HTR-8/SVneo (cell line): ENCODE results near the gene TSKU.

Experiments used
- DNase-seq: peaks from one replicate; pipeline ENCODE4 v3.0.0; 2011; ENCODE audit warnings: low spot score, mixed read lengths; ENCODE audit not compliant: insufficient read length
- FAIRE-seq: peaks from 2 replicates; lab custom pipeline; 2011; peaks lifted over from hg19 to GRCh38; lab: Jason Lieb, UNC

Gene TSKU

DNA sequence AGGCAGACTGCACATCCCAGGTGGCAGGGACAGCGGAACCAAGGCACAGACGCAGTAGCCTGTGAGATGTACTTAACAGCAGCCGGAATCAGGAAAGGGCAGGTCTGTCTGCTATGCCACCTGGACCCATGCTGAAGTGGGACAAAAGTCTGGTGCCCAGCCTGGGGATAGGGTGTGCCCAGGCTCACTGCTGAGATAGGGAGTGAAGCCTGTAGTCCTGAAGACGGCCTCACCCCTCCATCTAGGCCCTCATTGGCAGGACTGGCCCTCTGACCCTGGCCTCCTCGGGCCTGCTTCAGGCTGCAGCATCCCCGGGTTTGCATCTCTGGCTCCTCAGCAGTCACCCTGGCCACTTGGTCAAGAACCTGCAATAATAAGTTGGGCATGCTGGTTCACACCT lies 32.4 kb upstream of the TSKU start:
- FAIRE-seq: no peak
- no peak for DNase-seq

DNA sequence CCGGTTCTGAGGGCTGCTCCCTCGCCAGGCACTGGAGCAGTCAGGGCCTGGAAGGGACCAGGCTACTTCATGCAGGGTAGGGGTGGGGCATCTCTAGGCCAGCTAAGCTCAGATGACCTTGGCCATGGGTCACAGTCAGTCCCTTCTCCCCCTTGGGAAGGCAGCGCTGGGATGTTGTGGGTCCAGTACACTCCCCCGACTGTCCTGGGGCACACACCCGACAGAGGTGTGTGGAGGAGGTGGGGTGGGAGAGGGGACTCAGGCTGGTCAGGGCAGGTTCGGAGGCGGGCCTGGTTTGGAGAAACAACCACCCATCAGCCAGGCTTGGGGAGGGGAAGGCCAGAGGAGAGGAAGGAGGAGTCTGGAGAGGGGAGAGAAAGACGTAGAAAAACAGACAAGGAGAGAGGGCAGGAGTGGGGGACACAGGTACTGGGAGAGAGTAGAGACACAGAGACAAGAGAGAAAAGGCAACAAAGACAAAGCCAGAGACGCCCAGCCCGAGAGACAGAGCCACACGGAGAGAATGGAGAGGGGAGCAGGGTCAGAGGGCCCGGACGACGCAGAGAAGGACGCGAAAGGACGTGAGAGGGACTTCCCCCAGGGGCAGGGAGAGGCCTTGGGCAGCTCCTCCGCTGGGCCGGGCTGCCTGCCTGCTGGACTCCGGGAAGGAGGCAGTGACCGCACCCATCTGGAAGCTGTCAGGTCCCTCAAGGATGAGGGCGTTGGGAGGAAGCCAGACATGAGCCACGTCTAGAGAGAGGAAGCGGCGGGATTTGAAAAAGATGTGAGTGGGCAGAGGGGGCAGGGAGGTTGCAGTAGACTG lies 30.6 kb upstream of the TSKU start:
- DNase-seq (no peak), FAIRE-seq (no peak)

DNA sequence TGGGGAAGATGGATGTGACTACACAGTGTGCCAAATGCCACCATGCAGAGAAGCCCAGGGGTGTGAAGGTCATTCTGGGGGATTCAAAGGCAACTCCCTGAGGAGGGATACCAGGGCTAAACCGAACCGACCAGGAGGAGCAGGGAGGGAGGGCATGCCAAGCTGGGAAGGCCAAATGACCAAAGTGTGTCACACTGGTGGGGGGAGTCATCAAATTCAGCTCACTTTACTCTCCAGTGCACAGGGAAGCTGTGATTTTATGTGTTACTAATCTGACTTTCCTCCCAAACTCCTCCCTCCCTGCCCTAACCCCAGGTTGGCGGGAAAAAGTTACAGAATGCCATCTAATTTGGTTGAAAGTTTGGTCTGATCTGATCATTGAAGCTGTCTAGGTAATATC lies 29.7 kb upstream of the TSKU start:
- no peak for FAIRE-seq

DNA sequence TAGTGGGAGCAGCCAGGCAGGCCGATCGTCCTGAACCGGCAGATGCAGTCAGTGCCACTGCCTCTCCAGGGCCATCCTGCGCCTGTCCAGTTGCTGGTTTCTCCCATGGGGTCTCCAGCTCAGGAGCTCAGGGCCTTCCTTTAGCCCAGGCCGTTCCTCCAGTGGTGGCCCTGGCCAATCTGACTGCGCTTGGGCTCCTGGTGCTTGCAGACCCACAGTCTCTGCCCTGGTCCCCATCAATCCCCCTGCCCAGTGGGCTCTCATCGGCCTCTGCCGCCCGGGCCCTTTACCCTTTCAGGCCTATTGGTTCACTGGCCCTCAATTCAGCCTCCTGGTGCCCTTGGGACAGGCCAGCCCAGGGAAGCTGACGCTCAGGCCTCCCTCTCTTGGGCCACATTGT lies 29.2 kb upstream of the TSKU start:
- DNase-seq (no peak), FAIRE-seq (peak; percentile 20)

More for the DNA sequence above, 29.7 kb upstream of the TSKU start:
- DNase-seq: no peak

DNA sequence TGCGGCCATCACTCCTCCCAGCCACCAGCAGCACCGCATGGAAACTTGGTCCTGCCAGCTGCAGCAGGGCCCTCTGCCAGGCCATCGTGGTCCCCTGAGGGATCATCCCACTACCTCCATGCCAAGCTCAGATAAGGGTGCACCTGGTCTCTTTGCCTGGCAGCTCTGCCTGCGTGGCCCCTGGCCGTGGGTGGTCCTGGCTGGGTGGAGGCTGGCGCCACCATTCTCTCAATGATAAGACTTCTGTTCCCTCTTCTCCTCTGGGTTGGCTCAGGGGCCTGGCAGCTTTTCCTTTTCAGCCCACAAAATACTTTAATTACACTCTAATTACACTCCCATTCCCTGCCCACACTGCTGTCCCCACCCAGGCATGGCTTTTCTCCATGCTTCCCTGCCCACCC lies 26.8 kb upstream of the TSKU start:
- FAIRE-seq: no peak

DNA sequence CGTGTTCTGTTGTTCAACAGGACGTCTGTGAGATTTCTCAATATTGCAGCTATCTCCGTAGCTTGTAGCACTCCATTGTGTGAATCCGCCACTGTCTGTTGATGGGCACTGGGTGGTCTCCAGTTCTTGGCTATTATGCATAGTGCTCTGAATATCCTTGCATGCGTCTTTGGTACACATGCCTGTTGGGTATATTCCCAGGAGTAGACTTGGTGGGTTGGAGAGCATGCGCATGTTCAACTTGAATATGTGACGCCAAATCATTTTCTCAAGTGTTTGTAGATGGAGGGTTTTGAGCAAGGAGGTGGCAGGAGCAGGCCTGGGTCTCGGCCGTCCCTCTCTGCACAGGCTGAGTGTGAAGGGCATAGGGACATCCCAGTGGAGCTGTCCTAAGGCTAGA lies 24.8 kb upstream of the TSKU start:
- no peak for DNase-seq
- FAIRE-seq: no peak

More for the DNA sequence above, 26.8 kb upstream of the TSKU start:
- DNase-seq: no peak

DNA sequence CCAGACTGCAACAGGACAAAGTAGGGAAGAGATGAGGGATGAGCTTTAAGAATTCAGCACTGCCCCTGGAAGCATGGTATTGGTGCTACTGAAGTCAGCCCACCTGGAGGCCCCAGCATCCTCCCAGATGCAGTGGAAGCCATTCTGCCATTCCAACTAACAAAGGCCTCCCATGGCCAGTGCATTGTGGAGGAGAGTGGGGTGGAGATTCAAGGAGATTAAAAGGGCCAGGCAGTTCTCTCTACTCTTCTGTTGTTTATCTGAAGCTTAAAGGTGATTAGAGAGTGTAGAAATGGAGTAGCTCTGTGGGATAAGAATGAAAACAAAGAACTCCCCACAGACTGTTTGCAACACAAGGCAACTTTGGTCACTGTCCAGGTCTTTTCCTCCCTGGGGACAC lies 24.1 kb upstream of the TSKU start:
- no peak for DNase-seq
- FAIRE-seq: no peak

DNA sequence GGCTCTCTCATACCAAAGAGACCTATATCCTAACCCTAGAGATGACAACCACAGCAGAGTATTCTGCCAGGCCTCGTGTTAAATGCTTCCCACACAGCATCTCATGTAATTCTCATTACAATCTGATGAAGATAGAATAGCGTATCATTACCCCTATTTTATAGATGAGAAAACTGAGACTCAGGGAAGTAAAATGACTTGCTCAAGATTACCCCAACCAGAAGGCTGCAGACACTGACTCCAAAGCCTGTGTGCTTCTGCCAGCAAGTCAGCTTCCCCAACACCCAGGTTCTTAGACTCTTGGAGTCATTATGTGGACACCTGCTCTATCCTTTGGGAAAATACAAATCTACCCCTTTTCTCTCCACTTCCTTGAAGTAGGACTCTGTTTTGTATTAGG lies 23.6 kb upstream of the TSKU start:
- no peak for DNase-seq
- no peak for FAIRE-seq

DNA sequence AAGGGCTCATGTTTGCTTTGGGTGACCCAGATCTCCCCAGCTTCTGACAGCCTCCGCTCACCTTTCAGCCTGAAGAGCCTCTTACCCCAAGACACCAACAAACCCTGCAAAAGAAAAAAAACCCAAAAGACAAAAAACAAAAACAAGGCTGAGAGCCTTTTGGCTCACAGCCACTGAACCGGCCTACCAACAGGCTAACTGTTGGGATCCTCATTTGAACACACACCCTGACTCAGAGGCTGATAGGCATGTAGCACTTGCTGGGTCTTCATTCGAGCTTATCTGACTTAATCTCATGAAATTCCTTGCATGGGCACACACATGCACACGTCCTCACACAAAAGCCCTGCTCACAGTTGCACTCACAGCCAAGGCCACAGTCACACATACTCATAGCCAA lies 22.9 kb upstream of the TSKU start:
- FAIRE-seq: no peak
- no peak for DNase-seq

DNA sequence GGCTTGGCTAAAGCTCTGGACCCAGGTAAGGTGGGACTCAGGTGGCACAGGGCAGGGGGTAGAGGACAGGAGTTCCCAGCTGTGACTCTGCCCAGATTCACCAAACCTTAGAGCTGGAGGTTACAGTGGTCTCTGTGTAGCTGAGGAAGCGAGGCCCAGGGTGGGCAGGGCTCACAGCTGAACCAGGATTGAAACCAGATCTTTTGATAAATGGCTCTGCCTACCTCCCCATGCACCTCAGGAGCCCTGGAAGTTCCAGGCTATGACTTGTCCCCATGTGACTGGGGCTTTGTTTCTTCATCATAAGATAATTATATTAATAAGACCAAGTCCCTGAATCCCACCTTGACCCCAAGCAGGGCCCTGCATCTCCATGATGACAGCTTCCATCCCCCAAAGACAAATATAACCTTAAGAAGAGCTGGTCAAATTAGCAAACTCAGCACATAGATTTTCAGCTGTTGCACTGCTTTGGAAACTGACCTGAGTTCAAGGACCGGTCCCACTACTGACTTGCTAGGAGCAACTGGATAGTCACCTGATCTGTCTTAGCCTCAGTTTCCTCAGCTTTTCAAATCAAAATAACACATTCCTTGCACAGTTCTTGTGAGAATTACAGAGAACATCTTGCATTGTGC lies 21.3 kb upstream of the TSKU start:
- no peak for DNase-seq
- no peak for FAIRE-seq

DNA sequence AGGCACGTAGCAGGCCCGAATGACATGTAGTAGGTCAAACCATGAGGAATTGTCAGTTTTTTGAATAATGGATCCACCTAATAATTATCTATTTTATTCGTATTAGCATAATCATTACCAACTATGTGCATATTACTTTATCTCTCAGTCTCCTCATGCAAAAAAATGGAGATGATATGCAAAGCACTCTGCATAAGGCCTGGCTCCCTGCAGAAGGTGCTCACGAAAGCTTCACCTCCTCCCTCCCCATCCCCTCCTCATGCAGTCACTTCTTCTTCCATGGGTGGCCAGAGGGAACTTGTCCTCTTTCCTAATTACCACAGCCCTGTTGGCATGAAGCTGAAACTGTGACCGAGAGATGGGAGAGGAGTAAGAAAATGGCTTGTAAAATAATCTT lies 20.8 kb upstream of the TSKU start:
- FAIRE-seq (no peak), DNase-seq (no peak)

DNA sequence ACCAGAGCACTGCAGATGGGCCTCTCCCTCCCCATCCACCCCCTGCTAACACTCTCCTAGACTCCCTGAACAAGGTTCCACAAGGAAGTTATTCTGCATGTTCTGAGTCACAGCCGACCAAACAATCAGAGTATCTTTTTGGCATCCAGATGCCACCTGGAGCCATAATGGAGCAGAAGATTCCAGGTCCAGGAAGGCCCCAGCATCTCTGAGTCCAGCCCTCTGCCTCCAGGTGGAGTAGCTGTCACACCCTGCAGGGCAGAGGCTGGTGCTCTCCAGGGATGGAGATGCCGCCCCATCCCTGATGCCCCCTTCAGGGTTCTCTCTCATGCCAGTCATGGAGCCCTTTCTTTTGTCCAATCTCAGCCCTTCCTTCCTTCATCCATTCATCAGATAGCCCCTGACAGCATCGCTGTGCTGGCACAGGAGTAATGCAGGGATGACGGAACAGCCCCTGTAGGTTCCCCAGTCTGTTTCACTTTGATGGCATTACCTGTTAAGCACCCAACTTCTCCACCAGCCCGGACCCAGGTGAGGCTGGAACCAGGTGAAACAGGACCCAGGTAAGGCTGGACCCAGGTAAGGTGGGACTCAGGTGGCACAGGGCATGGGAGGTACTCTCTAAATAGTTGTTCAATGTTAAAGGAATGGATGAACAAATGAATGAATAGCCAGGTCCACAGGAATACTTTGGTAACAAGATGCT lies 20.1 kb upstream of the TSKU start:
- FAIRE-seq (no peak), DNase-seq (no peak)

DNA sequence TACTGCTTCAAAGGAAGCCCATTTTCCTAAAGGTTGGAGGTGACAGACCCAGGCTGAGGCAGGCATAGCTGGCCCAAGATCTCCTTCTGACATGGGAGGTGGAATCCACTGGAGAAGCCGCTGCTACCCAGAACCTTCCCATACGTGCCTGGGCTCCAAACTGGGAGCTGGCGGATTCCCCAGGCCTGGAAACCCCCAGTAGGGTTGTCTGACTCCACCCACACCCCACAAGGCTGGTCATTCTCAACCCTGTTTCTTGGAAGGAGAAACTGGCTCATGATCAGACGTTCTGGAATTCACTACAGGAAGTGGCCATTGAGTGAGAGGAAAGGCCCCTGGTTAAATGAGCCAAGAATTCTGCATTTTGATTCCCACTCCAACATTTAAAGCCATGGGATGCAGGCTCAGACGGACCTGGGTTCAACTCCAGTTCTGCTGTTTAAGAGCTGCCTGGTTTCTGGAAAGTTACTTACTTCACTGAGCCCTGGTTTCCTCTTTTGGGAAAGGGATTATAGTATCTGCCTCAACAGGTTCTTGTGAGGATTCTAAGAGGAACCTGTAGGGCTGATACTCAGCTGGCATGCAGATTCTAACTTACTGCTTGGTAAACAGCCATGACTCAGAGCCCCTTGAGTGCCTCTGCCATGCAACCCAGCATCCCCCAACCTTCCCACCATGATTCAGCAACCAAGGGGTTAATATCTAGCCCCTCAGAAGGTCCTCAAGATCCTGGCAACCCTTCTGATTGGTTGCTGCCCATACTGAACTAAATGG lies 19.4 kb upstream of the TSKU start:
- no peak for DNase-seq
- FAIRE-seq: no peak

DNA sequence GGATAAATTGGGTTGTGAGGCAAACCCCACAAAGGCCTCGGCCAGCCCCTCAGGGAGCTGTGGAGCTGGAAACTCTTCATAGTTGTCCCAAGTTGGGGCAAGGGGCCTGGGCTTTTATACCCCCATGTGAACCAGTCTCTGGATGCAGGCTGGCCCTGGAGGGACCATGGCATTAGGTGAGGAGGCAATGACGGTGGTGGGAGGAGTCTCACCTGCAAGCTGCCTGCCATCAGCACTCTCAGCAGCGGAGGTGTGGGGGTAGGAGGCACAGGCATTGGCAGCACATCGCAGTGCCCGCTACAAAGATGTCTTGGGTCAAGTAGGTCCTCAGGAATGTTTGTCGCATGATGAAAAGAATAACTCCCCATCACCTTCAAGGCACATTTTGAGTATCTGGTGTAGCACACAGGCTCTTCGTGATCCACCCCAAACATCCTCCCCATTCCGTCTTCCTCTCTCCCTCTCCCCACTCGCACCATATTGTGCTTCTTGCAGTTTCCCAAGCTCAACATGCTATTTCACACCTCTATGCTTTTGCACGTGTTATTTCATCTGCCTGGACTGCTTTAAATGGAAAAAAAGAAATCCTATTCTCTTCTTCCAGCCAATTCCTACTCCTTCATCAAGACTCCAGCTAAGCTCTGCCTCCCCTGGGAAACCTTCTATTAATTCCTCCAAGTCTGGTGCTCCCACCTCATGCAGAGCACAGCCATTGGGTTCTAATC lies 18.1 kb upstream of the TSKU start:
- DNase-seq: no peak
- FAIRE-seq: no peak

DNA sequence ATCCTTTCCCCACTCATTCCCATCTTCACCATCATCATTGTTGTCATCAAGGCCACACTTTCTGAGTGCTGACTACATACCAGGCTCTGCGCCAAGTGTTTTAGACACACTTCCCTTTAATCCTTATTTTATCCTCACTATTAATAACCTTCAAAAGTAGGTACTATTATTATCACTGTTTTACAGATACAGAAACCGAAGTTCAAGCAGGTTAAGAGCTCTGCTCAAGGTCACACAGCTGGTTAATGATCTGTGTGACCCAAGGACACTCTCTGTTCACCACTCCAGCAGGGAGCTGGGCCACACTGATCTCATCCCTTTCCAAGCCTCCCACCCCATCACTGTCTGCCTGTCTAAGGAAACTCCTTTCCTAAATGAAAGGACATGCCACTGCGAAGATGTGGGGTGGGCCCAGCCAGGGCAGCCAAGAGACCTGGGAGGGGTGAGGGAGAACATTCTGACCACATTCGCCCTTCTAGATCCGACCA lies 17.2 kb upstream of the TSKU start:
- no peak for DNase-seq
- no peak for FAIRE-seq

DNA sequence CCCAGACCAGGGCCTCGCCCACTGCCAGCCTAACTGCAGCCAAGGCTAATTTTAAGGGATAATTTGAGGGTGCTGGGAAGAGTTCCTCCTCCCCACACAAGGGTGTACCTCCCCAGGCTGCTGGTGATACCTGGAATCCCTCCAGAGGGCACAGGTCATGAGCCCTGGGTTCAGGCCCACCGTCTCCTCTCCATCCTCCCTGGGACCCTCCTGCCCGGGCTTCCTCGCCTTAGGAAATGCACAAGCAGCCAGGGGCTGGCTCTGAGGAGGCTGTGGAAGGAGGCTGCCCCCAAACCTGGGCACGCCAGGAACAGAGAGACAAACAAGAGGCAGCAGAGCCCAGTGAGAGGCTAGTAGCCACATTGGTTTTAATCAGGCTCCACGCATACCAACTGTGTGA lies 16.6 kb upstream of the TSKU start:
- DNase-seq (no peak), FAIRE-seq (no peak)

DNA sequence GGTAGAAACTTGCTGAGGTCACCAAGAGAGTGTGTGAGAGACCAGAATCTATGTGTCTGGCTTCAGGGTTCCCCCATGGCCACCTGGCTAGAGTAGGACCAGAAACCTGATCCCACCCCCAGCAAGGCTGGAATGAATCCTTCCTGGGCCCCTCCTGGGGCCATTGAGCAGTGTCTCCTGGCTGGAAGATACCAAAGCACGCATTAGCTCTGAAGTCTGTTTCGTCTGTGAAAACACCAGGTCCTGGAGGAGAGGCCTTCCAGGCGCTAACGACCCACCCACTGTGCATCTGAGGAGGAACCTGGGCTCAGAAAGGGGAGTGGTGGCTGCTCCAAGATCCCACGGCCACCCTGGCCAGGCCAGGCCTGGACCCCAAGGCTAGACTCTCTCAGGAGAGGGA lies 15.5 kb upstream of the TSKU start:
- DNase-seq: no peak

DNA sequence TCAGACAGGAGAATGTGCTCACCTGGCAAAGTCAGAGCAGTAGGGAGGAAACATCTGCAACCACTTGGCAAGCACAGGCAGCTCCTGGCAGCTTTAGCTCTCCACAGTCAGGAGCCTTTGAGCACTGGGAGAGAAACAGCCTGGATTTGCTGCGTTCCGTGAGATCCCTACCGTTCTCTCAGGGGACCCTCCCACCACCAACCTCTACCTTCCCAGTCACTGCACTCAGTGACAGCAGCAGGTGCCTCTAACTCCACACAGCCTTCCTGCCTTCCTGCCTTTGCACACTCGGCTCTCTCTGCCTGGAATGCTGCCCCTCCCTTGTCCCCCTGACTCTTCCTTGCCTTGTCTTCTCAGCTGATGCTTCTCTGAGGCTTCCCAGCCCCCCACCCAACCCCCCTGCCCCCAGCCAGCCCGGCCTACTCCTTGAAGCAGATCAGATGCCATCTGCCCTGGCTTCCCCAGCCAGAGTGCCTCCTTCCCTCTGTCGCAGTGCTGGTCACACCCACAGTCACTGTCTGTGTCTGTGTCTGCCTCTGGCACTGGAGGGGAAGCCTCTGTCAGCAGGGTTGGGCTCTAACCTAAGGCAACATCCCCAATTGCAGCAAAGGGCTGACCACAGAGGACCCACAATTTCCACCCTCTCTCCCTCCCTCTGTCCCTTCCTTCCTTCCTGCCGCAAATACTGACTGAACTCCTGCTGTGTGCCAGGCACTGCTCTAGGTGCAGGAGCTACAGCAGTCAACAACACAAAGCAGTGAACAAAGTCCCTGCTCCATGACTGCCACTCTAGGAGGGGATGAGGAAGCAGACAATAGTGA lies 14.9 kb upstream of the TSKU start:
- no peak for FAIRE-seq
- DNase-seq: no peak

More for the DNA sequence above, 15.5 kb upstream of the TSKU start:
- FAIRE-seq: no peak
